Cardiac septum (tissue), 1 donor: ENCODE data around the gene ZBED4. TPM values are rescaled to one million over a fixed set of nuclear protein-coding genes. Genes with fewer than 3 reads are reported as not detected.

Source experiments
- DNase-seq: peaks from one replicate; pipeline ENCODE4 v3.0.0-alpha.2; 2020; ENCODE audit warnings: low spot score
- intact Hi-C: fragments of 100-400 bp; cut with DNase I; formaldehyde crosslinking; loops from one replicate; pipeline ENCODE4 v1.14.0; 2022
- total RNA-seq: library from RNA; stranded (reverse); fragmentation: NEBNext Ultra II Directional; extraction: Animal tissue kit (Norgen Biotek cat#: 25700); gene quantifications from one replicate; pipeline ENCODE4 v1.2.1, GENCODE V29; 2021
- donor health status: DM: no; HTN: no; CAD: no.

The ZBED4 gene
- total RNA-seq, 1 donor from 2014 or later: 6.2 TPM

DNA sequence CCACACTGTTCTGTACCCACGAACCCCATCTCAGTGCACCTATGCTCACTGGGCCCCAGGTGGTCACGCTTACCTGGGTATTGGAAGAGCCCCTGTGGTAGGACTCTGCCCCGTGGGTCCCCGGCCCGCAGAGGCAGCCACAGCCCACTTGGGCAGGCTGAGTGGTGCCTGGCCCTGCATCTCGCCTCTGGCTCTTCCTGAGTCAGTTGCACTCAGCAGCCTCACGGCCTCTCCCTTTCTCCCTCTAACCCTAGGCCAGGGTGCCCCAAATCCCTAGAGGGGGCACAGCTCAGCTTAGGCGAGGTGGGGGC is 74.5 kb downstream of the ZBED4 start:
- DNase-seq: no peak
- intact Hi-C loops: no loop called here

DNA sequence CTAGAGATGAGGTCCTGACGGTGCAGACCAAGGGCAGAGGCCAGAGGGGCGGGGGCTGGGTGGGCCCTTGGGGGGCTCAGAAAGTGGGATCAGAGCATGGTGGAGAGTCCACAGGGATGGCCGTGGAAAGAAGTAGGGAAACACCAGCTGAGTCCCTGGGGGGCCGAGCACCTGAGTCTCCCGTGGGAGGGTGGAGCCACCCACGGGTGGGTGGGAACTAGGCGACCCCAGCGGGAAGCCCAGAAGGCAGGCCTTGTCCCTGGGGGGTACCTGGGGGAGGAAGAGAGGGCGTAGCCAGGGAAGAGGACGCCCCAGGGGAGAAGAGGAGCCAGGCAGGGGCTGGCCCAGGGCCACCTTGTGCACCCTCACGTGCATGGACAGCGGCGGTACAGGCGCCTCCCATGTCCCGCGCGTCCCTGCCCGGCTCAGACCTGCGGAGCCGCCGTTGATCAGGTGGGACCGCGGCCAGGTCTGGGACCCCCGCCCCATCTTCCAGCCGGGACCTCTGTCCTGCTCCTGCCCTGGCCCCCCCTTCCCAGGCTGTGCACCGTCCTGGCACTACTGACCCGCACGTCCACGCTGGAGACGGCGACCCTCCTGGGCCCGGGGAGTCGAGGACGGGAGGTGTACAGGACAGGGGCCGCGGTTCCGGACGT is 75.0 kb downstream of the ZBED4 start:
- intact Hi-C loops: loop anchor here (1.0 kb wide), 1 partner anchor 102 kb away; no protein-coding TSS in a partner anchor
- no peak for DNase-seq

DNA sequence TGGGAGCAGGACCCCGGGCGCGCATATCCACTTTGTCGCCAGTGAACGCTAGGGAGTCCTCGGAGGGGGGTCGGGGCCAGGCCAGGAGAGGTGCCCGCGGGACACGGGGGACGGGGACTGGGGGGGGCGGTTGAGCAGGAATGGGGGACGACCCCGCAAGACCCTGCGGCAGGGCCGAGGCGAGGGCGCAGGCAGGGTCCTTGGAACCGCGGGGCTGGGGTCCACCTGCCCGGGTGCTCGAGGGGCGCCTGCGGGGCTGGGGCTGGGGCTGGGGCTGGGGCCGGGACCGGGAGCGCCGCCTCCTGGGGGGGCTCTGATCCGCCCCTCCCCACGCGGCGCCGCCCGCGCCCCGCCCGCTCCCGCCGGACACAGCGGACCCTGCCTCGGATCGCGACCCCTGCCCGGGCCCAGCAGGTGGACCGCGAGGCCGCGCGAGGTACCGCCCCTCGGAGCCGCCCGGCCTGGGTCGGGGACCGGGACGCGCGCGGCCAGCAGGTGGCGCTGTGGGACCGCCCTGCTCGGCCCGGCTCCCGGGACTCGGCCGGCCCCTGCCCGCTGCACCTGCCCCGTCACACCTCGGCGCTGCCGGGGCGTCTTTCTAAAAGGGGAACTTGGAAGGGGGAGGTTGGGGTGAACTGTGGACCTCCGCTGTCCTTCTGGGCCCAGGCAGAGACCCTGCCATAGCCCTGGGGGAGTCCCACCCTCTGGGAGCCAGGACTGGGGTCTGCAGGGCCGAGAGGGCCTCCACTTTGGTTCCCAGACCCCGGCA is 75.8 kb downstream of the ZBED4 start:
- DNase-seq: peak; percentile 84
- intact Hi-C loops: loop anchor here (1.0 kb wide), 1 partner anchor 101 kb away; no protein-coding TSS in a partner anchor

DNA sequence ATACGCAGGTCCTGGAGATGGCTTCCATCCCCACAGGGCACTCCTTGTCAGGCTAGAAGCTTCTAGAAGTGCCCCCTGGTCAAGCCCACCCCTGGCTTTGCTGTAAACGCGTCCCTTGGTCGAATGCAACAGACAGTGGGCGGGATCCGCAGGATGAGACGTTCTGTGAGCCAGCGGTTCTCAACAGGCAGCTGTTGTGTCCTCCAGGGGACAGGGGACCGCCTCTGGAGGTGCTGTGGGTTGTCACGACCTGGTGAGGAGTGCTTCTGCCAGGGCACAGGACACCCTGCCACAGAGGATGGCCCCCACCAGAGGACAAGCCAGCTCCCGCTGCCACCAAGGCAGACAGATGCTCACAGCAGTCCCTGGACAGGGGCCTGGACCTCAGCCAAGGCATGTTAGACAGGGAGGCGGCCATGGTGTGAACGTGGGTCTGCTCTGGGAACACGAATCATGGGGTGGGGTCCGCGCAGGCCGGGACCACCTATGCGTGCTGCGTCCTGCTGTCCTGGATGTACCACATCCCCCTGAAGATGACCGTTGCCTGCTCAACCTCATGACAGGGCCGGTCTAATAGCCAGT is 76.4 kb downstream of the ZBED4 start:
- DNase-seq: no peak

DNA sequence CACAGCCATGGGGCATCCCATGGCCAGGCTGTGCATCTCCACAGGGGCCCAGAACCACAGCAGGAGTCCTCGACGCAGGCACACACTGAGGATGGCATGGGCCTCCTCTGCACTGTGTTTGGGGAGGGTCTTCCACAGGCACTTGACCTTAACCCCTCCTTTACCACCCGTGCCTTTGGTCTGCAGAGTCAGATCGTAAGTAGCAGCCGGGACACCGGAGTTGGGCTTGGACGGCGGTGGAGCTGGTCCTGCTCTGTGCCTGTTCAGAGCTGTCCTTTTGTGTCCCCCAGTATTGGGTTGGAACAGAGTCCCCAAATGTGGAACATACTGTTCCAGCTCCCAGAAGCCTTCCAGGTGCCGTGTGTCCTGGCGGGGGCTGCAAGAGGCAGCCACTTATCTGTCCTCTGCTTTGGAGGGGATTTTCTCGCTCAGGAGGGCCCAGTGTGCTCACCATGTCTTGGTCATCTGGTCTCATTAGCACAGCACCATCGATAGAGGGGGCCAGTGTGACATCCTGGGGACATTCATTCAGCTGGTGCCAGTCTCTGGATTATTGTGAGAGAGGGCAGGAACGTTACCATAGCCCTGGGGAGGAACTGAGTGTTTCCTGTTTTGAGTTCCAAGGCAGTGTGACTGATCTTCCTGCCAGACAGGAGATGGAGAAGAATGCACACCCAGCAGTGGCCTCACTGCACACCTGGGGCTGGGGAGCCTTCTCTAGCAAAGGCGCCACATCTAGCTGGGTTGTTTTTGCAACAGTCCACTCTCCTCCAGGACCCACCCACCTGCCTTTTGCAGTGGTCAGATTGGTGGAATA is 77.2 kb downstream of the ZBED4 start:
- intact Hi-C loops: loop anchor here (5.0 to 10.0 kb wide), 3 partner anchors 61 to 274 kb away; partner anchors contain the start of gene SELENOO
- DNase-seq: peak; percentile 87

More for the DNA sequence above, 76.4 kb downstream of the ZBED4 start:
- intact Hi-C loops: loop anchor here (1.0 to 10.0 kb wide), 4 partner anchors 62 to 275 kb away; partner anchors contain the start of gene SELENOO

DNA sequence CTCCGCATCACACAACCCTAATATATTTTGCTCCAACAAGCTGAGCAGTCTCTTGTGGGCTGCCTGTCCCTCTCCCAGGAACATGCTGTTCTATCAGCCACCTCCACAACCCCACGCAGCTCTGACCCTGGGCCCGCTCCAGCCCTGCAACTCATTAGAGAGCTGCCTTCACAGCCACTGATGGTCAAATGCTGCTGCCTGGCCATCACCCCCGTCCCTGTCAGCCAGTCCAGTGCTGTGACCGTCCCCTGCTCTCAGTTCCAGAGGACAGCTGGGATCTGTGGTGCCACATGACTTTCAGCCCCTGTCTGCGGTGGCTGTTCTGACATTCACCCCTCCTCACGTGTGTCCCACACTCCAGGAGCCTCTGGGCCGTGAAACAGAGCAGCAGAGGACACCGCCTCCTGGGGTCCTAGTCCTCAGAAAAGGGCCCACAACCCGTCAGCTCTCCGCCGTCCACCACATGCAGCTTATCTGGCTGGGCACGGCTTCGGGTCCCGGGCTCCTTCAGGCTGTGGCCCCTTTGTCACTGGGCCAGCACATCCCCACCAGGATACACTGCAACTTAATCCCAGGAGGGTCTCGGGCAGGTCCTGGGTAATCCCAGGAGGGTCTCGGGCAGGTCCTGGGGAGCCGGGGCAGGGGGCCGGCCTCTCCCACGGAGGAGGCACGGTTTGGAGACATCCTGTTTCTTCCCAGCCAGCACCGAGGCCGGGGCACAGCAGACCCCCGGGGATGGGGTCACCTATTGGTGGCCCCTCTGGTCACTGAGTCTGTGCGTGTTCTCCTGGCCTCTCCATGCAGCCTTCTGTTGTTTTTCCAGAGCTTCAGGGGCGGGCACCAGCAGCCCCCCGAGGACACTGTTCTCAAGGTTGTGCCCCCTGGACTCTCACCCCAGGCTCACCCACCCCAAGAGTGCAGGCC is 79.9 kb downstream of the ZBED4 start:
- peak; percentile 78 for DNase-seq
- intact Hi-C loops: loop anchor here (5.0 to 10.0 kb wide), 3 partner anchors 59 to 271 kb away; partner anchors contain the start of gene SELENOO

DNA sequence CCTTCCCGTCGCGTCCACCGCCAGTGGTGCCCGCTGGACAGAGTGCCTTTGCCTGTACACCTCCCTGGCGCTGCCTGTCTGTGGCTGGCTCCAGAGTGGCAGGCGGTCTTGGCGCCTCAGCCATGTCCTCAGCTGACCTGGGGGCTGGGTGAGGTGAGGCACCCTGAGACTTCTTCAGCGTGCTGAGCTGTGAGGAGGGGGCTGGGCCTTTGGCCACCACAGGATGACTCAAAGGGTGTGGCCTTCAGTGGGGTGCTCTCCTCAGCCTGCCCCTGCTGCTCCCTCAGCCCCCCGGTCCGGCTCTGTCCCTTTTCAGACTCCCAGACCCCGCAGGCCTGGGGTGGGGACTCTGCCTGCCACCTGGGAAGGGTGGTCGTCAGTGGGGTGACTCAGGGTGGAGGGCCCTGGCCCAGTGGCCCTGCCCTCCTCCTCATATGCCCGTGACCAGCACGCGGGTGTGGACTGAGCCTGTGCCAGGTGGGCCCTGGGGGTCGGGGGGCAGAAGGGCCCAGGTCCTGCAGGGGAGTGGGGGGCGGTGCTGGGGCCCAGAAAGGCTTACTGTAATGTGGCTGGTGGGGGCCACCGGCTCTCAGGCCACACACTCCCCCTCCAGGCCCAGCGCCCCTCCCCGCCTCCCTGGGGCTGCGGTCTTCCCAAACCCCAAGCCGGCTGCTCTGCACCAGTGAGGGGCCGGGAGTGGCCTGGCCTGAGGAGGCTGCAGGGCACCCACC is 80.7 kb downstream of the ZBED4 start:
- DNase-seq: peak; percentile 89
- intact Hi-C loops: loop anchor here (5.0 to 10.0 kb wide), 3 partner anchors 58 to 270 kb away; partner anchors contain the start of gene SELENOO

DNA sequence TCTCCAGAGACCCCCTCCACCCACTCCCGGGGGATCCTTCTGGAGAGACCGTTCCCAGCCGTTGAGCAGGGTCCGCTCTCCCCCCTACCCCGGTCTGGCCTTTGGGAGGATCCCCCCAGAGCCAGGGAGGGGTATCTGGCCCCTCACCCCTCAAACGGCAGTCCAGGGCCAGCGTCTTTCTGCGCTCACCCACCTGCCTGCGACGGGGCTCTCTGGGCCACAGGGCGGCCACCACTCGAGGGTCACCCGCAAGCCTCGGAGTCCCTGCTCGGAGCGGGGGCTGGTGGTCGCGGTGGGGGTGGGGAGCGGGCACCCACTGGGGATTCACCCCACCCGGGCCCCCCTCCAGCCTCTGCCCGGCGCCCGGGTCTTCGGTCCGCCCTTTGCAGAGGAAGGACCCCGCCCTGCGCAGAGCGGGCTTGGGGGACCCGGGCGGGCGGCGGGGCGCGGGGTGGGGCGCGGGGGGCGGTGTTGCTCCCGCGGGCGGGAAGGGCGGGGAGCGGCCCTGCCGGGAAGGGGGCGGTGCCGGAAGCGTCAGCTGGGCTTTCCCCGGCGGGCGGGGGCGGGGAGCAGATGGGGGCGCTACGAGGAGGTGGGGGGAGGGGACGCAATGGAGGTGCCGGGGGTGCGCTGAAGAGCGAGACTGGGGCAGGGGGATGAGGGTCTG is 81.4 kb downstream of the ZBED4 start:
- DNase-seq: peak; percentile 96
- intact Hi-C loops: loop anchor here (5.0 to 10.0 kb wide), 3 partner anchors 57 to 270 kb away; partner anchors contain the start of gene SELENOO

DNA sequence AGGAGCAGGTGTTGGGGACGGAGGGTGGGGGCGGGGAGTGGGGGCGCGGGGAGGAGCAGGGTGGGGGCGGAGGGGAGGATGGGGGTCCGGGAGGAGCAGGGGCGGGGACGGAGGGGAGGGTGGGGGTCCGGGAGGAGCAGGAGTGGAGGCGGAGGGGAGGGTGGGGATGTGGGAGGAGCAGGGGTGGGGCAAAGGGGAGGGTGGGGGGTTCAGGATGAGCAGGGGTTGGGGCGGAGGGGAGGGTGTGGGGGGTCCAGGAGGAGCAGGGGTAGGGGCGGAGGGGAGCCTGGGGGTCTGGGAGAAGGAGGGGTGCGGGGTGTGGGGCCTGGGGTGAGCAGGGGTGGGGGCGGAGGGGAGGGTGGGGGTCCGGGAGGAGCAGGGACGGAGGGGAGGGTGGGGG is 81.9 kb downstream of the ZBED4 start:
- no peak for DNase-seq
- intact Hi-C loops: loop anchor here (10.0 kb wide), 1 partner anchor 269 kb away; the partner anchor contains the start of gene SELENOO

DNA sequence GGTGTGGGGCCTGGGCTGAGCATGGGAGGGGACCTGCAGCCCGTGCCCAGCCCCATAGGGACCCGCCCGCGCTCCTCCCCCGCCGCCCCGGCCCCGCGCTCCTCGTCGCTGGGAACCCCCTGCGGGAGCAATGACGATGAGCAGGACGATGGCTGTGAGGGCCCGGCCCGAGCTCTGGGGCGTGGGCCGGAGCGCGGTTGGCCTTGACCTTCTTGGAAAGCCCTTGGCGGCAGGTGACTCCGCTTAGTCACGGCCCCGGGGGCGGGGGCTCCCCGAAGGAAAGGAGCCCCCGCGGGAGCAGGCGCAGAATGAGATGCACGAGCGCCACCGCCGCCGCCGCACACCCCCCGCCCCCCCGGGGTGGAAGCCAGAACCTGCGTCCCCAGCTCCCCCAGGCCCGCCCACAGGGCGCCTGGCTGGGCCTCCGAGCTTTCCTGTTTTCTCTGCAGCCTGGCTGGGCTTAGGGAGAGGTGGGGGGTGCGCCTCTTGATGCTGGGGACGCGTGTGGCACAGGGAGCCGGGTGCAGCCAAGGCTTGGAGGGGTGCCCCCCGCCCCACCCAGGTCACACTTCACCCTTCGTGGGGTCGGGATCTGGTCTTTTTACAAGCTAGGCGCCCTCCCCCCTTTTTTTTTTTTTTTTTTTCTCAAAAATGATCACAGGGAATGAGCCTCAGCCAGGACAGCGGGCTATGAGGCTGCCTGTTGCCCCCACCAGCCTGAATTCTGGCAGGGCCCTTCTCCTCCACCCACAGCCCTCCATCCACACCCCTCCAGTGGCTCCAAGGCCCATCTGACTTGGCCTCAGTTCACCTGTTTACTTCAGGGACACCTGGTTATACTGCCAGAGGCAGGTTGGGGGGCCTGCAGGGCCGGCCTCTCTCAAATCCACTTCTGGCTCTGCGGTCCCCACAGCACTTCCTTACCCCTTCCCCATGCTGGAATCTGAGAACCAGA is 82.7 kb downstream of the ZBED4 start:
- intact Hi-C loops: loop anchor here (2.0 to 10.0 kb wide), 3 partner anchors 25 to 269 kb away; partner anchors contain the start of genes PIM3 and SELENOO
- DNase-seq: peak; percentile 98

DNA sequence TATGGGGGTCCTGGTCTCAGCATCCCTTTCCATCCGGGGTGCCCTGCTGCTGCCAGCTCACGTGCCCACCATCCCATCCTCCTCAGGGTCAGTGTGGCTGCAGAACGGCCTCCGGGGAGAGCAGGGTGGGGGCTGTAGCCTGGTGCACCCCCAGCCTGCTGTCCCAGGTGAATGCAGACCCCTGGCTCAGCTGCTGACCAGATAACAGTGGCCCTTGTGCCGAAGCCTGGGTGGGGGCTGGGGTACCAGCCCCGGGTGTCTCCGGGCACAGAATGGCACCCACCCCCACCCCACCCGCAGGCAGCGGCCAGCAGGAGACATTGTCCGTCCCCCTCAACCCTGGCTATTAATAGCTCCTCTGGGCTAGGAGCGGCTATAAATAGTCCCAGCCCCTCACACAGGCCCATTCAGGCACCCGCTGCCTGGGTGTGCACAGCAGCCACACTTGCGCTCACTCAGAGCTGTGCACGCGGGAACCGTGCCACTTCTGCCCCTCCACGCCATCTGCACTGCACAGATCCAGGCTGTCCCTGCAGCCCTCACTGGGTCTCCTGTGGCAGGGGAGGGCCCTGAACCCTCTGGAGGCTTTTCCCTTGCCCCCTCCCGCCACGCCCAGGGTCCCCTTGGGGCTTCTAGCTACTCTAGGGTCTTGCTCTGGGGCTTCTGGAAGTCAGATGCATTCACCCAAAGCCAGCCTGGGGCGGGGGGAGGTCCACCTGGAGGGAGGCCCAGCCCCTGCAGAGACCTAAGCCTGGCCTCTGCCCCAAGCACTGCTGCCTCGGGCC is 83.5 kb downstream of the ZBED4 start:
- intact Hi-C loops: loop anchor here (2.0 to 10.0 kb wide), 3 partner anchors 24 to 268 kb away; partner anchors contain the start of genes PIM3 and SELENOO
- peak; percentile 82 for DNase-seq

DNA sequence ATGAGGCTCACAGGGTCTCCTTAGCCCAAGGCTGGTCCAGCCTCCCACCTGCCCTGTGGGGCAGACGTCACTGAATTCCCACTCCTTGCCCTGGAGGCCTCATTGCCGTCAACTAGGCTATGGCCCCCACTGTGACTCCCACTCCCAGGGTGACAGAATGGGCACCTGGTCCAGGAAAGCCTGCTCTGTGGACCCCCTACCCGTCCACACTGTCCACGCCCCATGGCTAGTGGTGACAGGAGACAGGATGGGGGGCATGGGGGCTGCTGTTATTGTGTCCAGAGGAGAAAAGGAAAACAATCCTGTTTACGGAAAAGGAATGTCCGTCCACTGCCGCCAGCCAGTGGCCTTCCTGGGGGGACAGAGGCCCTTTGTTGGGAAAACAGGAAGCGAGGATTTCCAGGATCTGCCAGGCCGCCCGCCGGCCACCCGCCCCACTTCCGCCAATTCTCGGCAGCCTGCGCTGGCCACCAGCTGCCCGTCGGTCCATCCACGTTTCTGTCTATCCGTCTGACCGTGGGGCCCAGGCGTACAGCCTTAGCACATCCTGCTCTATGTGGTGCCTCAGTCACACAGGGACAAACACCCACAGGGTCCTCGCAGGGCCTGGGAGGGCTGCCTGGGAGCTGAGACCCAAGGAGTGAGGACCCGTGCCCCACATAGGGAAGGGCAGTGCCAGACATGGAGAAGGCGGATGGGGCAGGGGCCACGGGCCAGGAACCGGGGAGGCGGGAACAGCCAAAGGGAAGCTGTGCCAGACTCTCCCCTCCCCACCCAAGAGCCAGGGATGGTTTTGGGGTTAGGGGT is 84.3 kb downstream of the ZBED4 start:
- peak; percentile 71 for DNase-seq
- intact Hi-C loops: loop anchor here (2.0 to 10.0 kb wide), 3 partner anchors 23 to 267 kb away; partner anchors contain the start of genes PIM3 and SELENOO

DNA sequence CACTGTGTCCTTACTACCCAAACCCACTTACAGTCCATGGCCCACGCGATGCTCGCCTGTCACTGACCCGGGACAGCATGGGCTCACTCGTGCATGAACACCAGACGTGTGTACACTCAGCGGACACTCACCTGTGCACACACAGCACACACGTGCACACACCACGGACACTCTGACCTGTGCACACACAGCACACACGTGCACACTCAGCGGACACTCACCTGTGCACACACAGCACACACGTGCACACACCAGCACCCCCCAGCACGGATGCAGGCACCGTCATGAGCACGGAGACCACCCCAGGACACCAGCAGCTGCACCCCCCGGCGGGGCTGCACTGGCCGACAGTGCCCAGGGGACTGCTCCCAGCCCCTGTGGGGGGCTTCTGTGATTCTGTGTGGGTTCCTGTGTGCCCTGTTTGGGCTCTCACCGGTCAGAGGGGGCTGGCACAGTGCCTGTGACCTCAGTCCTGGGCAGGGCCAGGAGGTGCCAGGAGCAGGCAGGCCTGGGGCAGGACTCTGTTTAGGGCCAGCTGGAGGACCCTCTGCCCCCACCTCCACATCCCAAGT is 85.0 kb downstream of the ZBED4 start:
- no peak for DNase-seq
- intact Hi-C loops: loop anchor here (10.0 kb wide), 1 partner anchor 266 kb away; the partner anchor contains the start of gene SELENOO
